Stimulated activated CD4-positive, alpha-beta T cell treated with anti-CD3 and anti-CD28 coated beads, Interleukin-12 subunit alpha, Interleukin-12 subunit beta, amount 100 ng/mL, for 48 hours (primary cell): ENCODE measurements around the gene BANF2.
"Not testable (repeated sequence)": the region's sequence is repeated elsewhere in the genome, so short reads cannot be mapped to it uniquely, and the experiment has no call there.

Experiments used
- DNase-seq, 3 donors: peaks; one replicate each; pipeline ENCODE4 v3.0.0-alpha.2; 2020; ENCODE audit warnings: low read depth in 2 of 3, low spot score in 1 of 3

The BANF2 gene

DNA sequence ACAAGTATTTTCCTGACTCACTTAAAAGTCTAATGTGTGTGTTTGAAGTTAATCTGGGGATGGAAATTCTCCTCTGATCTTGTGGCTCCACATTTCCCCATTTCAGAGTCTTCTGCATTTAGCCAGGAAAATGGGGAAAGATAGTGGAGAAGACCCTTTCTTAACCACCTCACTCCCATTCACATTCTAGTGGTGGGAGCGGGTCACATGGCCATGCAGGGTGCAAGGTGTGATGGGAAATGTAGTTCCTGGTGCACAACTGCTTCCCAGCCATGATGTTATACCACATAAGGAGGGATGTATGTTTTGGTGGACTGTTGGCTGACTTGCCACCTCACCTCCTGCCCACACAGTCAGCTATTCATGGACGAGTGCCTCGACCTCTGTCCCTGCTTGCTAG lies 61.8 kb downstream of the BANF2 start:
- DNase-seq: no peak

DNA sequence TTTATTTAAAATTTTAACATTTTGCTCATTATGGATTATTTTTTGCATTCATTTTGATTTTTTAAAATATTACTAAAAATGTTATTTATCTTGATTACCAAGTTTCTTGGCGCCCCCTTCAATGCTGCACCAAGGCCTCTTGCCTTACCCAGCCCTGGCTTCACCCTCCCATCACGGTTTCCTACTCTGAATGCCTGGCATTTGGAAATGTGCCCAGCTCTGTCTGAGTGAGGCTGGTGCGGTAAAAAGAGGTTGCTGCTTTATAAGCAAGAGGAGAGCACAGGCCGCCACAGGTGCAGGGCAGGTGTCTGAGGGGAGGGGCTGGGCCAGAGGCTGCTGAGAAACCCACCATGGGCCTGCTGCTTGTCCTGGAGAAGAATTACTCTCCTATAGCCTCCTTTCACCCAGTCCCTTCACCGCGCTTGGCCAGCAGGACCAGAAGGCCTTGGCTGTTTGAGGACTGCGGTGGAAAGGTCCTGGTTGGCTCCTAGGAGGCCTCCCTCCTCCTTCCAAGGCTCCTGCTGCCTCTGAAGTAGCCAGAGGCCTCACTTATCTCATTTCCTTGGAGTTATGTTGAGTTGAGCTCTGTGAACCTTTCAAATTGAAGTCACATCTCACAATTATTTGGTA lies 62.6 kb downstream of the BANF2 start:
- DNase-seq: no peak

DNA sequence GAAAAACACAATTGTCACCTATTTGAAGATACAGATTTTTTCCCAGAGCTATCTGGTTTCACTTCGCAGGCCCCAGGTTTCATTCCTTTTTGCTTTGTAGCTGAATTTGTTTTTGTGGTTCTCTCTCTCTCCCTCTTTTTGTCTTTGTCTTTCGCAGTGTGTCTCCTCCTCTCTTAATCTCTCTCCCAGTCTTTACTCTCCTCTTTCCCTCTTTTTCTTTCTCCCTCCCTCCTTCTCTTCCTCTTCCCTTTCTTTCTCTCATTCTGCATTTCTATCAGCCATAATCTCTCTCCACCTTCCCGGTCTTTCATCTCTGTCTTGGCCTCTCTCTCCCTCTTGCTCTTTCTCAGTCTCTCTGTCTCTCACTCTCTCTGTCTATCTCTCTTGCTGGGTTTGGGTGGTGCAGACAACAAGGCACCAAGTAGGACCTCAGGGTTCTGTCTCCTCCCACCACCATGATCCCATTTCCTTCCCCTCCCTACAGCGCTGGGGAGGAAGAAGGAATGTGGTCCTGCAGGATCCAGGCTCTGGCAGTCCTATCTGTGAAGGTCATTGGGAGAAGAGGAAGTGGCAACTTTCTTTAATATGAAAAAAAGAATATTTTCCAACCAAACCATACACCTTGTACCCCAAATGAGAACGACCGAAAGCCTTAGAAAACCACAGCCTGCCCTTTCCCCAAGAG lies 63.2 kb downstream of the BANF2 start:
- no peak for DNase-seq

DNA sequence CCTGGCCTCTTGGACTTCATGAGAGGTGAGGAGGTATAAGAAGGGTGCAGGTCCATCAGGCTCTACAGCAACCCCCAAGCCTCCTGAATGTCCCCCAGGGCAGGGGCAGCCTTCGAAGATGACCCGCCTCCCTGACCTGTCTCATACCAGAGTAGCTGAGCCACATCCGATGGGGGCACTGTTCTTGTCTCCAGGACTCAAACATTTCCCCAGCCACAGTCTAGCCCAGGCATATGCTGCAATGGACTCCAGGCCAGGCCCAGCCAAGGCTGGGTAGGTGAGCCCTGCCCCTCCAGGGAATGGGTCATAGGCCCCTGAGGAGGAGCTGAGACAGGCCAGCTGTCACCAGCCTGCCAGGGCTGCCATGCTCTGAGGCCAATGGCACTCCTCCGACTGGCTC lies 65.3 kb downstream of the BANF2 start:
- DNase-seq: no peak

DNA sequence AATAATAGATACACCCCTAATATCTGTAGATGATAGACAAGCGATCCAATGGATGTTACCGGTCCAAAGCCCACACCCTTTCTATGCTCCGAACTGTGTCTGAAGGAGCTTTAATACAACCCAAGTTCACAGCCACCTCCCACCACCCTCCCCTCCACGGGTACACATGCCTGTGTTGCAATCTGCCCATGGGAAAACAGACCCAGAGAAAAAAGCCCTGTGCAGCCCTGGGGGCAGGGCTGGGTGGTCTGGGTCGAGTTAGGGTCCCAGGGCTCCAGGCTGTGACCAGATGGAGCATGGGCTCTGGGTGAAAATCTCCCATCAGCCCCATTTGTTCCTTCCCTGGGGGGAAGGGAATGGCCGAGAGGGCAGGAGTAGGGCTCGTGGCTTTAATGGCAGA lies 65.8 kb downstream of the BANF2 start:
- DNase-seq: no peak

DNA sequence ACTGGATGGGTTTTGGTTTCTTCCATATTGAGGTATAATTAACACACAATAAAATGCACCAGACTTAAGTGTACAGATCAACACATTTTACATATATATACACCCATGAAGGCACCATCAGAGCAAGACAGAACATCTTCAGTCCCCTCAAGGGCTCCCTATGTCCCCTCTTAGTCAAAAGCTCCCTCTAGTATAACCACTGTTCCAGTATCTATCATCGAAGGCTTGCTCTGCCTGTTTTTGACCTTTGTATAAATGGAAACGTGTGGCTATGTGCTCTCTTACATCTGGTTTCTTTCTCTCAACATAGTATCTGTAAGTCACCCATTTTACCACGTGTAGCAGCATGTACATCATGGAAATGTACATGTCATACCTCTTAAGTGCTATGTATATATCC lies 66.5 kb downstream of the BANF2 start:
- DNase-seq: no peak

DNA sequence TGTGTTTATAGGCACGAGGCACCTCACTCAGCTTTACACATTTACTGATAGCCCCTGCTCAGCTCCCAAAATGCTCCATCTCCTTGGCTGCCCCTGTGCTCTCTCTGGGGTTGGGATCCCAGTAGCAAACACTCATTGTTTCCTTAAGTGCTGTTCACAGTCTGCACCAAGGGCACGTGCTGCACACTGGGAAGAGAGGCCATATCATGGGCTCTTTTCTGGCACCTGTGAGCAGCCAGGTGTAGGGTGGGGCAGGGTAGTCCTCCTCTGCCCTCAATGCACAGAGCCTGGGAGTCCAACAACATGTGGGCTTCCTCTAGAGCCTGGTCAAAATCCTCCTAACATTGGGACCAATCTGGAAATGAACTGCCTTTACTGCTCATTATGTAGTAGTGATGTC lies 67.9 kb downstream of the BANF2 start:
- DNase-seq: no peak

DNA sequence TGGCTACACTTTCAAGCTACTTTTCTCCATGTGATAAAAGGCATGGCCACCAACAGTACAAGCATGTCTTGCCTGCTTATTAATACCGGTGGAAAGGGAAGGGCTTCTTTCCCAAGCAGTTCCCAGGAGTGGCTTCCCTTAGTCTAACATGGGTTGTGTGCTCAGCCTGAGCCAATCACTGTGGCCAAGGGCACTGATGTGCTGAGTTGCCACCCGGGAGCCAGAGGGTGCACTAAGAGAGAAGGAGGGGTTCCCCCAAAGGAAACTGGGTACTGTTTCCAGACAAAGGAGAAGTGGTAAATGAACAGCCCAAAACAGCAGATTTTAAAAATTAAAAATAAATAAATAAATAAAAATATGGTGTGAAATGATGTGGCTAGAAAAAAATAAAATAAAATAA lies 68.5 kb downstream of the BANF2 start:
- DNase-seq: no peak

DNA sequence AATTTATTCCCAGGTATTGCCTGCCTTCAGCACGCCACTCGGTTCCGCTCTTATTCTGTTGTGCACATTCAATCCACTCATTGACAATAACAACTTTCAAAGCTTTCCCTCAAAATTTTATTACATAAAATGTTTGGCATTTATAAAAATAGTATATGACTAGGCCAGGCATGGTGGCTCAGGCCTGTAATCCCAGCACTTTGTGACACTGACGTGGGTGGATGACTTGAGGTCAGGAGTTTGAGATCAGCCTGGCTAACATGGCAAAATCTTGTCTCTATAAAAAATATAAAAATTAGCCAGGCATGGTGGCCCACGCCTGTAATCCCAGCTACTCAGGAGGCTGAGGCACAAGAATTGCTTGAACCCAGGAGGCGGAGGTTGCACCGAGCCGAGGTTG lies 70.0 kb downstream of the BANF2 start:
- DNase-seq: not testable (repeated sequence)

DNA sequence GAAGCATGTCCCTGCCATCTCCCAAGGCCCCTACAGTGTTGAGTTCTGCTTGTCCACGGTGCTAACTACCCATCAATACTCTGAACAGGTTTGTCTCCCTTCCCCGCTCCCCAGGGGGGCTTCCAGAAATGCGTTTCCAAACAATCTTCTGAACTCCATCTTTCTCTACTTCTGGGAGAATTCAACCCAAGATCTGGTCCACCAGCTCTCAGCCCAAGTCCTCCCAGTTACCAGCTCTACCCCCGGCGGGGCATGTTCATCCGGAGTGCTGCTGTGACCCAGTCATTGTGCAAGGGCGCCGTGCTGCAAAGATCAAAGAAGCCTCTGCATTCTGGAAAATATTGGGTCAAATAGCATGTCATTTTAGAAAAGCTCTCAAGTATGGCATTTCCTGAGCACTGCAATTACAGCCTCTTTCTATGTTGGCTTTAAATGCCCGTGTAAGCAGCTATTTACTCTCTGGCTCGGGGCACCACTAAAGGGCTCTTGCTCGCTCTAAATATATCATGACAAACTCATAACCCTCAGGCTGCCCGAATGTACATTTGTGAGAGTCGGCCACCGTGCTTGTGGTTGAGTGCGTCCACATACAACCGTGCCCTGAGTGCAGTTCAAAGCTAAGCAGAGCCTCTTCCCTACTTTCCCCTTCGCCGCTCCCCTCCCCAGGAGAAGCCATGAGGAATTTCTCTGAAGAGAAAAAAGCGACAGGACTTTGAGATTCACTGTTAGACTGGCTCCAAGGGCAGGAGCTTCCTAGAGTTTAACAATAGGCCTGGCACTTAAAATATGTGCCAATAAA lies 71.6 kb downstream of the BANF2 start:
- DNase-seq: no peak

DNA sequence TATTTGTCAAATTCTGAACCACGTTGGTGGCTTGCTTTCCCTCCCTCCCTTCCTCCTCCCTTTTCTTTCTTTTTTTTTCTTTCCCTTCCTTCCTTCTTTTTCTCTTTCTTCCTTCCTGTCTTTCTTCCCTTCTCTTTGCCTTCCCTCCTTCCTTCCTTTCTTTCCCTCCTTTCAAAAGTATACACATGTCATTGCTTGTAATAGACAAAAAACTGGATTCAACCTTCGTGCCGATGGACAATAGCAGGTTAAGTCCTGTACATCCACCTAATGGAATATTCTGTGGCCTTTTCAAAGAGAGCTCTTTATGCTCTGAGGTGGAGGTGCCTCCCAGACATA lies 72.2 kb downstream of the BANF2 start:
- no peak for DNase-seq

DNA sequence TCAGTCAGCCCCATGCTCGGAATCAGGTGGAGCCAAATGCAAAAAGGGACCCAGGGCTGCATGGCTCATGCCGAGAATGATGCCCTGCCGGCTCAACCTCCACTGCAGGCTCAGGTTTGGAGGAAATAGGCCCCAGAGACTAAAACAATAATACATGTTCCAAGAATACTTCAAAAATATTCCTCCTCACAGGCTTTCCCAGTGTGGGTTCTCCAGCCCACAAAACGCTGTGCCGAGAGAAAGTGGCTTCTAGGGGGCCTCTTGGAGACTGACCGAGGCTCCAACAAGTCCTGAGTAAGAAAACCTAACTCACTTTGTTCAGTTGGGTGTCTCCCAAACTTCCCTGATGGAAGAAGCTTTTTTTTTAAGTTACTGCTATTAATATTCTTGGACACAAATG lies 73.9 kb downstream of the BANF2 start:
- DNase-seq: no peak

DNA sequence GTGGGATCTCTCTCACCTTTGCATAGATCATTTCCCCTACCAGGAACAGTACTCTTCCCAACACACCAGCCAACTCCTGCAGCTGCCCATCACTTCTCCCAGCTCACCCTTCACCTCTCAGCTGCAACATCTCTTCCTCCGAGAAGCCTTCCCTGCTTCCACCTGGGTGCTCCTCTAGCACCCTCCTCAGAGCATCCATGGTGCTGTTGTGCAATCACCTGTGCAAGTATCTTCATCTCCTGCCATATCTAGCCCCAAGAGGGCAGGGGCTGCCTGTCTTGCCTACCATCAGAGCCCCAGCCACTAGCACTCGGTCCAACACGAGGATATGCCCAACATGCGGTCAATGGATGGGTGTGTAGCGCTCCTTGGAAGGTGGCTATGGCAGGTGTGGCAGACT lies 75.8 kb downstream of the BANF2 start:
- DNase-seq: no peak

DNA sequence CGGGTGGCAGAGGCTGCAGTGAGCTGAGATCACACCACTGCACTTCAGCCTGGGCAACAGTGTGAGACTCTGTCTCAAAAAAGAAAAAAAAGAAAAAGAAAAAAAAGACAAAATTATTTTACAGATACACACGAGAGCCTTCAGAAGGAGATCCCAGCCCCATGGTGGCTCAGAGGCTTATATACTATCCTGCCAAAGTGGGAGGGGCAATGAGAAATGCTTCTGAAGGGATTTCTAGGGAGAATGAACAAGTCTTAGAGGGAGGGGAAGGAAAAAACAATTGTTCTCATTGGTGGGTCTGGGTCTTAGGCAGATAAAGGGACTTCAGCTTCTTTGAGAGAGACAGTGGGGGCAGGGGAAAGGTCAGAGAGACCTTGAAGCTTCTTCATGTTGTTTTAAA lies 76.8 kb downstream of the BANF2 start:
- no peak for DNase-seq

DNA sequence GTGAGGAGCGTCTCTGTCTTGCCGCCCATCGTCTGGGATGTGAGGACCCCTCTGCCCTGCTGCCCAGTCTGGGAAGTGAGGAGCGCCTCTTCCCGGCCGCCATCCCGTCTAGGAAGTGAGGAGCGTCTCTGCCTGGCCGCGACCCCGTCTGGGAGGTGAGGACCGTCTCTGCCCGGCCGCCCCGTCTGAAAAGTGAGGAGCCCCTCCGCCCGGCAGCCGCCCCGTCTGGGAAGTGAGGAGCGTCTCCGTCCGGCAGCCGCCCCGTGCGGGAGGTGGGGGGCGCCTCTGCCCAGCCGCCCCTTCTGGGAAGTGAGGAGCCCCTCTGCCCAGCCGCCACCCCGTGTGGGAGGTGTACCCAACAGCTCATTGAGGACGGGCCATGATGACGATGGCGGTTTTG lies 79.2 kb downstream of the BANF2 start:
- DNase-seq: not testable (repeated sequence)

DNA sequence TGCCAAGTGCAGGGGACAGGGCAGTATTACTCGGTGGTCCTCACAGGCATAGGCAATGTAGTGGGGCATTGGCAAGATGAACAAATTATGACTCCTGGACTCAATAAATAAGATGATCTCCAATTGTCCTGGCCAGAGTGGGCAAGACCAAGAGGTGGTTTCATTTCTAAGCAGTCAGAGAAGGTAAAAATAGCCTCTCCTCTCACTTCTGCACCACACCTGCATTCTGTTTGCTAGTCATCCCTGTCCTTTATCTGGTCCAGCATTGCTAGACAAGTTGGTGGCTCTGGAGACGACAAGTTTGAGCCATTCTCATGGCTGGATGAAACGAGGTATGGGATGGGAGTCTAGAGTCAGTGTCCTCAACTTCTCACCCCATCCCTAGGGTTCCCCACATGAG lies 83.0 kb downstream of the BANF2 start:
- DNase-seq: no peak

DNA sequence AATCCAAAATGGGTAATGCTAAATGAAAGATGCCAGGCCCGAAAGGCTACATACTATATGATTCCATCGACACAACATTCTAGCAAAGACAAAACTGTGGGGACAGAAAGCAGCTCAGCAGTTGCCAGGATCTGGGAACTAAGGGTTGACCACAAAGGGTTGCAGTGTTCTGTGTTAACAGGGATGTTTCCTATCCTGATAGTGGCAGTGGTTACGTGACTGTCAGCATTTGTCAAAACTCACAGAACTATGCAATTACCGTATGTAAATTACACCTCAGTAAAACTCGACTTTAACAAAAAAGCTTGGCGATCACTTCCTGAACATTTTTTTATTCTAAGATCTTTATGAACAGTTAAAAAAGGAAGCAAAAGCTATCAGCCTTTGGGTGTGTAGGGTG lies 83.9 kb downstream of the BANF2 start:
- no peak for DNase-seq

DNA sequence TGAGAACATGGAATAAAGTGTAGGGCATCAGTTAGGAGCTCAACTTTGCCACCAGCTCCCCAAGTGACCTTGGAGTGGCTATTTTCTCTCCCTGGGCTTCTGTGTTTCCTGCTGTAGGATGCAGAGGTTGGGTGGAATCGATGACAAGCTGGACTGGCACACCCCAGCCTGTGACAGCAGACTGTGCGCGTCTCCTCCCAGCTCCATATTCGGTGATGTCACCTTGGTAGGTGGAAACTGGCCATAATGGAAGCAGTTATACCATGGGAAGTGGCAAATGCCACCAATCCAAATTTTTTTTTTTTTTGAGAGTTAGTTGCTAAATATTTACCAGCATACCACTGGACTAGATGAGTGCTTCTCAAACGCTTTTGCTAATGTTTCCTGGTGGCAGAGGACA lies 85.2 kb downstream of the BANF2 start:
- DNase-seq: no peak
